GM19372 (cell line): Measurements from ENCODE around the gene NTRK1.

Experiments used
- ATAC-seq: cut with Tn5 transposase; IDR thresholded peaks from one replicate; pipeline ENCODE4 v1.9.1; 2021; ENCODE audit warnings: mild to moderate bottlenecking, low read depth, moderate library complexity; ENCODE audit not compliant: unreplicated experiment

The NTRK1 gene

DNA sequence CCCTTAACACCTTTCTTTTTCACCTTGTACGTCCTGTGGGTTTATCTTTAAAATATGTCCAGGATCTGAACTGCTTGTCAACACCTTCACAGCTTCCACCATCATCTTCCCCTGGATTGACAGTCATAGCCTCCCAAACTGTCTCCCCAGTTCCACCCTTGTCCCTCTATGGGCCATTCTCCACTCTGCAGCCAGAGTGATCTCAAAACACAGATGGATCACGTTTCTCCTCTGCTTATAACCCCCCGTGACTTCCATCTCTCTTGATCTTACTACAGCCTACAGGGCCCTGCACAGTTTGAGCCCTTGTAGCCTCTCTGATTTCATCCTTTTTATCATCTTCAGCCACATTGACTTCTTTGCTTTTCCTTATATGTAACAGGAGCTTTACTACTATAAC lies 6.0 kb upstream of the NTRK1 start:
- ATAC-seq = no peak

DNA sequence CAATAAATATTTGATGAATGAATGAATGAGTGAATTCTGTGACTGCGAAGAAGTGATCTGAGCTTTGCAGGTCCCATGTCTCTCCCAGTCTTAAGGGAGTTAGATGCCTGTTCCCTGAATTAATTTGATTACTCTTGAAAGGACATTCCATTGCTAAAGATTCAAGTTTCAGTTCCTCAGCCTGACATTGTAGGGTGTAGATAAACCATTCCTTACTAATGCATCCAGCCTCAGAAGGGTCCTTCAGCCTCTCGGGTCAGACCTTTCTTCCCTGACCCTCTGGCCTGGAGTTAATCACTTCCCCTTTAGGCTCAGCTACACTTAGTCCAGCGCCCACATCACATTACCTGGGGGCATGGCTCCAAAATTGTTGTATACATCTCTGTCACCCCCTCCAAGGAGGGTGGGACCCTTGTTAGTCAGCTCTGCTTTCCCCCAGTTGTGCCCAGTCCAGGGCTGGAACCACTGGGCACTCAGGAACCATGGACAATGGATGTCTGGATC lies 4.3 kb upstream of the NTRK1 start:
- no peak for ATAC-seq

DNA sequence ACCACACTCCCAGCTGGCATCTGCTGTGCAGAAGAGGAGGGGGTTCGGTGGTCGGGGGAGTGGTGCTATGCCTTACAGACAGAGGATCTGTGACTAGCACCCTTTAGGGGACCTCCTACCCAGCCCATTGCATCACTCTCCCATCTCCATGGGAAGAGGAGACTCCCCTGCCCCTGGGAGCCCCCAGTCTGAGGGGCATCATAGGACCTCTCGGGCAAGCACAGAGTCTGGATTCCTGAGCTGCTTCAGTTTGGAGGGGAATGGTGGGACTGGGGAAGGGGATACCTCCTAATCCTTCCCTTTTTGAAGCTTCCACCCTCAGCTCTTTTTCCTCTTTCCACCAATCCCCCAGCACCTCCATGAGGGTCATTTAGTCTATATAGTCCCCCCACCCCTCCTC lies 3.1 kb upstream of the NTRK1 start:
- ATAC-seq = no peak

DNA sequence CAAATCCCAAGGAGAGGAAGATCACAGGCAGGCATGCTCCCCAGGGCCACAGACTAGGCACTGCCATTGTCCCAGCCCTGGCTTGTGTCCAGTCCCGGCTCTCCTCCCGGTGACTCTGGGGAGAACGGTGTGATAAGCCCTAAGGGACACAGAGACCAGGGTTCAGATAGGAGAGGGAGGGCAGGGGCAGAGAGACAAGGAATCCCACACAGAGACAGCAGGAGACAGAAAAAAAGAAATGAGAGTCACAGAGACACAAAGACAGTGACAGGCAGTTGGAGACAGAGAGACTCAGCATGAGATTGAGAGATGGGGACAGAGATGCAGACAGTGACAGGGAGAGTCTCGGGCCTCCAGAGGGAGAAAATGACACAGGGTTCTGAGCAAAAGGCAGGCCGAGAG lies 2.1 kb upstream of the NTRK1 start:
- ATAC-seq = no peak

DNA sequence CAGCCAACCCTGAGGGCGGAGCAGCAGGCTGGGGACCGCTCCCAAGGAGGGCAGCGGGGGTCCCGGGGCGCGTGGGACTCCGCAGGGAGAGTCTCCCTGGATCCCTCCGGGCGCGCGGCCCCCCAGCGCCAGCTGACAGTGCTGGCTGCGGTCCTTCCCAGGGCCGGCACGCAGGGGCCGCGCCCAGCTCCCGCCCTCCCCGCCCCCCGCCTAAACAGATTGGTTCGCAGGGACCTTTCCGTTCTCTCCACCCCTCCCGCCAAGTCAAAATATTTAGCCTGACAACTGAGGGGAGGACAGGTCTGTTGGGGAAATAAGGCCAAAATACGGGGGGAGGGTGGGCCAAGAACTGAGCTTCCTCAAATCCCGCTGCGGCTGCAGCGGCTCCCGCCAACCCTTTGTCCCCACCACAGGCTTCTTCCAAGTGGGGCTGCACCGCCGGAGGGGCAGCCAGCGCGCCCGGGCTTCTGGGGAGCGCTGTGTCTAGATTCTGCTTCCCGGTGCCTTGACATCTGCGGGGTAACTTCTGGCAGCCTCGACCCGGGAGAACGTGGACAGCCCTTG lies 1.6 kb upstream of the NTRK1 start, which contains the start of gene INSRR:
Gene INSRR (minus strand): TSS at position 159 of the 564 bp plus-strand sequence. CDS start 496 bp downstream, outside the sequence.
- ATAC-seq = no peak

DNA sequence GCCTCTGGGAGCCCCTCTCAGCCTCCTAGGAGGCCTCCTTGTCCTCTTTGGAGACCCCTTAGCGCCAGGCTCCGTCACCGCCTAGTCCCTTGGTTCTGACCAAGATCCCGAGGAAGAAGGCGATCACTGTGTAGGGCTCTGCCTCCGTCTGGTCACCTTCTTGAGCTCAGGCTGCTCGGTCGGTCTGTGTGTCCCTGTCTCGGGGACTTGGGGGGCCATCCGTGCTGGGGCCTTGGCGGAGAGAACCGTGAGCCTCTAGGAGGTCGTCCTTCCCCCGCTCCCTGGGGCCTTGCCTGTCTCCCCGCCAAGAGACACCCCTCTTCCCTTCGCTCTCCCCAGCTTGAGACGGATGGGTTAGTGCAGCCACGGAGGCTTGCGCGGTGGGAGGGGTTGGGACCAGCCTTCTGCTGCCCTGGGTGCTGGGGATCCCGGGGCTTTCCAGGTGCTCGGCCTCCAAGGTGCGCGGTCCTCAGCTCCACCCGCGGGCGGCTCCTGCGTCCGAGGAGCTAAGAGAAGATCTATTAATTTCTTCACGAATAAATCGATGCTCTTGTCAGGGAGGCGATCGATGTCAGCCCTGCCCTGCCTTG lies 1.0 kb upstream of the NTRK1 start:
- ATAC-seq = no peak

DNA sequence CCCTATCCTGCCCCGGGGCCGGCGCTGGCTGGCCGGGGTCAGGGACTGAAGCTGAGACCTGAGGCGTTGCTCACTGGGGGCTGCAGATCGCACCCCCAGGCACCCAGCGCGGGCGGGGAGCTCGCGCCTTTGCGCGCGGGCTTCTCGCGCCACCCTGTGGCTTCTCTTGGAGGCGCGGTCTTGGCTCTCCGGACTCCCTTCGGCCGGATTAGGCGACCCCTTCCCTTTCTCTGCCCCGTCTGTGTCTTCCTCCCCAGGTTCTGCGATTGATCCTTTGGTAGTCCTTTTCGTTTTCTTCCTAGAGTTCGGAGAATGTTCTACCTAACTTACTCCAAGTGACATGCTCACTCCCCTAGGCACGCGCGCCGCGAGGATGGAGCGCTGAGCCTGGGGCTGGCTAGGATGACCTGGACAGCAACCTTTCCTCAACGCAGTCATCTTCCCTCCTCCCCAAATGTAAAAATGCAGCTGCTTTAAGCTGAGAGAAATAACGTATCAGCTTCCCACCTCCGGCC lies 495 bp upstream of the NTRK1 start:
- ATAC-seq = no peak

DNA sequence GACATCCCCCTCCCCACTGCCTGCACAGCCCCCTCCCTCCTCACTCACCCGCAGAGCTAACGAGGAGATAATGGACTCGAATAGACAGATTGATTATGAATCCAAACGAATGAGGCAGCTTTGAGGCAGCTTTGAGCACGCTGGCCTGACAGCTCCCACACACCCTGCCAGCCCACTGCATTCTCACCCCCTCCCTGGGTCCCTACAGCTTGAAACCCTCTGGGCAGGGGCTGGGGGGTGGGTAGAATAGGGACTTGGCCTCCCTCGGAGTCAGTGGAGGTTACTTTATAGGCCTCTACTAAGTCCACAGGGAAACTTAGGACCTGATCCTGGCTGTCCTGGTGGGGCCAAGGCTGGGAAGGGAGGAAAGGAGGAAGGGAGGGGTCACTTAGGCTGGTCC lies 1.9 kb downstream of the NTRK1 start:
- ATAC-seq = no peak

DNA sequence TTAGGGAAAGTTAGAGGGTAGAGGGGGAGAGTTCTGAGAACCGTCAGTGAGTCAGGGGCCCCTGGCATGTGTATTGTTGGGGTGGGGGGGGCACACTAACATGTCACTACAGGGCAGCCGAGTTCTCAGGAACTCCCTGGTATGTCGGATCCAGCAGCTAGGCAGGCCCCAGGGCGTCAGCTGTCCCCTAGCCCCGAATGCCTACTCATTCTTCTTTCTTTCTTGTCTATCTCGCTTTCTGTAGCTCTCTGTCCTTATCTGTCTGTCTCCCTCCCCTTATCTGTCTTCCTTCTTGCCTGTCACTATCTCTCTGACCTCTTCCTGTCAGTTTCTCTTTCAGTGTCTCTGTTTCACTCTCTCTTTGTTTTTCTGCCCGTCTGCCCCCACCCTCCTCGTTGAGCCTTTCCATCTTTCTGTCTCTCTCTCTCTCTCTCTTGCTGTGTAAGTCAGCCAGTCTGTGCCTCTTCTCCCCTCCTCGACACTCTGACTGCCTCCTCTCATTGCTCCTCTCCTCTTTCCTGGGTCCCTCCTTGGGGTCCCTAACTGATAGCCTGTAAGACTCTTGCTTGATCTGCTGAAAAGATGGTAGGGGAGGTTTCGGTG lies 2.4 kb downstream of the NTRK1 start:
- ATAC-seq = no peak

DNA sequence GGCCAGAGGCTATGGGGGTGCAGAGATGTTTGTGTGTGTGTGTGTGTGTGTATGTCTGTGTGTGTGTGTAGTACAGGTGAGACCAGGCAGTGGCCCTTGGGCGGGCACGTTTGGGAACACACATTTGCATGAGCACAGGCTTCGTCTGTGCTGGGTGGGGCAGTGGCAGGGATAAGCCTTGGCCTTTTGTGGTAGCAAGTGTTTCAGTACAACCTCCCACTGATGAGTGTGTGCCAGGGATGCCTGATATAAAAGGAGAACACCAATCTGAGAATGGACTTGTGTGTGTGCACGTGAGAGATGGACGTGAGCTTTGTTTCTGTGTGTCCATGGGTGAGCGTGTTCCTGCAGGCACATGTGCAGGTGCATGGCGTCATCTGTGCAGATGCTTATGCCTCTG lies 3.0 kb downstream of the NTRK1 start:
- no peak for ATAC-seq

DNA sequence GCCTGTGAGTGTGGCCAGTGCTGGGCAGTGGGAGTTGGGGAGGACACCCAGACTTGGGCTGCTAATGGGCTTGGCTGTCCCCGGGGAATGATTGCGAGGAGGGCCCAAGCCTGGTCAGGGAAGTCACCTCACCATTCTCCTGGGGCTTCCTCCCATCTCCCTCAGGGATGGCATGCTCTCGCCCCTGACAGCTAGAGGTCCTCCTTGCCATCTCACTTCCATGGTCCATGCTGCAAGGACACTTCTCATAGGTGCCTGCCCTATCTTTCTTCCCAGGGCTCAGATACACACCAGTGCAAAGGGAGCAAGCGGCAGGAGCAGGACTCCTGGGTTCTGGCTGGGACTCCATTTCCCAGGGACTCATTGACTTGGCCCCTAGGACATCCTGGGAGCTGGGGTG lies 4.1 kb downstream of the NTRK1 start:
- no peak for ATAC-seq

DNA sequence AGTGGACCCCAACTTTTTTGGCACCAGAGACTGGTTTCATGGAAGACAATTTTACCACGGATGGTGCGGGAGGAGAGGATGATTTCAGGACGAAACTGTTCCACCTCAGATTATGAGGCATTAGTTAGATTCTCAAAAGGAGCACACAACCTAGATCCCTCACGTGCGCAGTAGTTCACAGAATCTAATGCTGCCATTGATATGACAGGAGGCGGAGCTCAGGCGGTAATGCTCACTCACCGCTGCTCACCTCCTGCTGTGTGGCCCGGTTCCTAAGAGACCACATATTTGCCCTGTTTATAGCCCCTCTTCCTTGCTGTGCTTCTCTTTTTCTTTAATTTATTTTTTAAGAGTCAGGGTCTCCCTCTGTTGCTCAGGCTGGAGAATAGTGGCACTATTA lies 4.6 kb downstream of the NTRK1 start:
- ATAC-seq = no peak

DNA sequence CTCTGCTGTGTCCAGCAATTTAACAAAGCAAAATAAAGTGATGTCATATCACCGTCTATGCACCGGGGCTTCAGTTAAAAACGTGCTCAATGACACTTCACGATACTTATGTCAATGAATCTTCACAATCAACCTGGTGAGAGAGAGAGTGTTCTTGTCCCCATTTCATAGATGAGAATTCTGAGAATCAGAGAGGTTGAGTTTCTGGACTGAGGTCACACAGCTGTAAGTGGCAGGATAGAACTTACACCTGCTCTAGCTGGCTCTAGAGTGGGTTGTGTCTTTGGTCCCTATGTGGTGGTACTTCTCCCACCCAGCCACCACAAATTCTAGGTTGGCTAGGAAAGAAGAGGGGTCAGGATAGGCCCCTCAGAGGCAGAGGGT lies 5.2 kb downstream of the NTRK1 start:
- ATAC-seq = no peak

DNA sequence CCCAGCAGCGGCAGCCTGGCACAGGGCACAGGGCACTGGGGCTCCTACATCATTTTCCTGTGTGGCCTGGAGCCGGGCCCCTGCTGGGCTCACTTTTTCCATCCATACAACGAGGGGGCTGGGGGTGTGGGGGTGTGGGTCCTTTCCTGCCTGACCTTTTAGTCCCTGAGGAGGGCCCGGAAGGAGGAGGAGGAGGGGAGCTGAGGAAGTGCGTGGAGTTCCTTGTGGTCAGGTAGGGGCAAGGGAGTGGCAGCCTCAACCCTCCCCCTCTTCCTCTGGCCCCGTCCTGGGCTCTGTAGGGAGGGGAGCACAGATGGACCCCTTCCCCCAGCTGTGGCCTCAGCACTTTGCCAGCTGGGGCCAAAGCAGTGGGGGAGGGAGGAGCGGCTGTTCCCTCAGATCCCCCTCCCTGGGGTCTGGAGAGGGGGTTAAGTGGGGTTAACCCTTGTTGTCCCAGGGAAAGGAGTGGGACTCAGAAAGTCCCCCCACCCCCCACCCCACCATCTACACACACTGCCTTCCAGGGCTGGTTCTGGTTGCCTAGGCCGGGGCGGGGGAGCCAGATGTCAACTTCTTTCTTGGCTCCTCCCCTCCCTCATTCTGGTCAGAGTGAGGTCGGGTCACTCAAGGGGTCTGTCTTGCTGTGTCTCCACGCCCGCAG lies 5.7 kb downstream of the NTRK1 start:
- no peak for ATAC-seq

DNA sequence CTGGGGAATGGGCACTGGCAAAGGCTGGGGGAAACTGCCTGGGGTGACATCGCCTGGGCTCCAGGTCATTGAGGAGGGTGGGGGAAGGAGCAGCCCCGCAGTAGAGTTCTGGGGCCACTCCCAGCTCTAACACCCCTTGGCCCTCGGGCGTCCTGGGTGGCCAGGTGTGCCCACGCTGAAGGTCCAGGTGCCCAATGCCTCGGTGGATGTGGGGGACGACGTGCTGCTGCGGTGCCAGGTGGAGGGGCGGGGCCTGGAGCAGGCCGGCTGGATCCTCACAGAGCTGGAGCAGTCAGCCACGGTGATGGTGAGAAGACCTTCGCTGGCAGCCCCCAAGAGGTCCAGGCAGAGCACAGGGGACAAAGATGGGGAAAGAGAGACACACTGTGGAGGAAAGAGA lies 7.7 kb downstream of the NTRK1 start:
- no peak for ATAC-seq

DNA sequence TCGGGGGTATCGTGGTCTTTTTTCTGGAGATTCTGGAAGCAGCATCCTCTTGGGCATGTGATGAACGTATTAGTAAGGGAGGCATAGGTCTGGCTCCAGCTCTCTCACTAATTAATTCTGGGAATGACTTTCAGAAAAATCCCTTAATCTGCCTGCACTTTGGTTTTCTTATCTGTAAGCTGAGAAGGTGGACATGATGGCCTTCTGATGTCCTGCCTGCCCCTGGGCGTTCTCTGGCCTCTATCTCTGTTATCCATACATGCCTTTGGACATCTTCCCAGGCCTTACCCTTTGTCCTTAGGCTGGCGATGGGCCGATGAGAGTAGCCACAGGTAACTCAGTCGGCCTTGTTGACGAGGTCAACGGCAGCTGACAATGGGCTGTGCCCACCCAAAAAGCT lies 8.8 kb downstream of the NTRK1 start:
- no peak for ATAC-seq

DNA sequence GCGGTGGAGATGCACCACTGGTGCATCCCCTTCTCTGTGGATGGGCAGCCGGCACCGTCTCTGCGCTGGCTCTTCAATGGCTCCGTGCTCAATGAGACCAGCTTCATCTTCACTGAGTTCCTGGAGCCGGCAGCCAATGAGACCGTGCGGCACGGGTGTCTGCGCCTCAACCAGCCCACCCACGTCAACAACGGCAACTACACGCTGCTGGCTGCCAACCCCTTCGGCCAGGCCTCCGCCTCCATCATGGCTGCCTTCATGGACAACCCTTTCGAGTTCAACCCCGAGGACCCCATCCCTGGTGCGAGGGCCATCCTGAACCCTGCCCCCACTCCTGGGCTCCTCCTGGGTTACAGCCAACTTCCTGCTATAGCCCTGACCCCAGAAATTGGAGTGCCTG lies 13.0 kb downstream of the NTRK1 start:
- ATAC-seq = no peak

DNA sequence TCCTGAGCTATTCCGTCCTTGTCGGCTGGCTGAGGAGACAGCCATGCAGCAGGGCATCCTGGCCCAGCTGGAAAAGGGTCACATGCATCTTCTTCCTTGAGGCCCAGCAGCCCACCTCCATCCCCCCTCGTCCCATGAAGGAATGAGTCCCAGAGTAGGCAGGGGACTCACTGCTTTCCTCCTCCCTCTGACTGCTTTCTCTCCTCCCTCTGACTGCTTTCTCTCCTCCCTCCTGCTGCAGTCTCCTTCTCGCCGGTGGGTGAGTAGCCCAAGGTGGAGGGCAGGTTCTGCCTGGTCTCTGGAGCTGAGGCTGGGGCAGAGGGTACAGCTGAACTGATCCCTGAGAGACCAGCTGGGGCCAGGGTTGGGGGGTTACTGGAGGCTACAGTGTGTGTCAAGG lies 13.5 kb downstream of the NTRK1 start:
- no peak for ATAC-seq

DNA sequence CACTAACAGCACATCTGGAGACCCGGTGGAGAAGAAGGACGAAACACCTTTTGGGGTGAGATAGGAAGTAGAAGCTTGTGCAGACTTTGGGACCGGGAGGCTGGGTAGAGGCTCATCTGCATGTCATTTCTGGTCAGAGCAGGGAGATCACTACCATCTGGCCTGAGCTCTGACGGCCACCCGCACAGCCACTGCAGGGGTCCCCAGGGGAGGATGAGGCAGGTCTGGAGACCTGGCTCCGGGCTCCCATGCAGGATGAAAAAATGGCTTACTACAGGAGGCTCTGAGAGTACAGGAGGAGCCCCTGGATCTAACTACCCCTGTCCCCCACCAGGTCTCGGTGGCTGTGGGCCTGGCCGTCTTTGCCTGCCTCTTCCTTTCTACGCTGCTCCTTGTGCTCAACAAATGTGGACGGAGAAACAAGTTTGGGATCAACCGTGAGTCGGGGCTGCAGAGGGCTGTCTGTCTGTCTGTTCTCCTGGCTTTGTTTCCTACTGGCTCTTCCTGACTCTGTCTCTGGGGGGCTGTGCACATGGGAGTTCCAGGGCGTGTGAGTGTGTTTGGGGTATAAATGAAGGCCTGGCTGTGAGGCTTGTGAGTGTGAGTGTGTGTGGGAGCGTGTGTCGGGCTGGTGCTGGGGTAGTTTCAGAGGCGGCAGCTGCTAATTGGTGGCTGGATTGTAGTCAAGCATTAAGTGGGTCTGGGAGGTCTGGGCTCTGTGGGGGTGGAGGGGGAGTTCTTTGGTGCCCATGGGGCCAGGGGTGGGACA lies 14.1 kb downstream of the NTRK1 start:
- no peak for ATAC-seq

DNA sequence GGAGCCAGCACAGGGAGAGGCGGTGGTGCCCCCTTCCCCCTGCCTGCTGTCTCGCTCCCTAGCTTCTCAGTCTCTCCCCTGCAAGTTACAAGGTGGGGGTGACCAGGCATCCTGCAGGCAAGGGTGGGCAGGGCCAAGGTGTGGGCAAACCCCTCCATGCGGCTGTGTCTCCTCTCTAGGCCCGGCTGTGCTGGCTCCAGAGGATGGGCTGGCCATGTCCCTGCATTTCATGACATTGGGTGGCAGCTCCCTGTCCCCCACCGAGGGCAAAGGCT lies 14.6 kb downstream of the NTRK1 start:
- ATAC-seq = no peak

DNA sequence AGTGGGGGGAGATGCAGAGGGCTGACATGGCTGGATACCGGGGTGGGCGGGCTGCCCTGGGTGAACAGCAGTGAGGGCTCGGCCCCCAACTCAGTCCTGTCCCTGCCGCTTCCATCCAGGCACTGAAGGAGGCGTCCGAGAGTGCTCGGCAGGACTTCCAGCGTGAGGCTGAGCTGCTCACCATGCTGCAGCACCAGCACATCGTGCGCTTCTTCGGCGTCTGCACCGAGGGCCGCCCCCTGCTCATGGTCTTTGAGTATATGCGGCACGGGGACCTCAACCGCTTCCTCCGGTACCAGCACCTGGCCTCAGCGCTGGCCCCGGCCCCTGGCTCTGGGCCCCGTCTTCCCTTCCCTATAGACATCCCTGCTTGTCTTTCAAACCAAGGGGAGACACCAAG lies 15.6 kb downstream of the NTRK1 start:
- ATAC-seq = no peak
